ENCODE data around the gene MAGI2. TPM values are rescaled to one million over a fixed set of nuclear protein-coding genes. Genes with fewer than 3 reads are reported as not detected.

The MAGI2 gene
- total RNA-seq, 1 experiment from 2014 or later: 0.22 TPM

DNA sequence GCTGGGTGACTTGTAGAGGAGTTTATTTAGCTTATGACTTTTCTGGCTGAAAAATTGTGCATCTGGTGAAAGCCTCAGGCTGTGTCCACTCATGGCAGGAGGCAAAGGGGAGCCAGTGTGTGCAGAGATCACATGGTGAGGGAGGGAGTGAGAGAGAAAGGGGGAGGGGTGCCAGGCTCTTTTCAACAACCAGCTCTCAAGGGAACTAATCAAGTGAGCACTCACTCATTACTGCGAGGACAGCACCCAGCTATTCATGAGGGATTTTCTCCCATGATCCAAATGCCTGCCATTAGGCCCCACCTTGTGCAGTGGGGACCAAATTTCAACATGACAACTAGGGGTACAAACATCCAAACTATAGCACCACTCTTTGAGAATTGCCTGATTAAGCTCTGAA, 590.2 kb downstream of the MAGI2 start:
- no peaks in the 10 kb centered on the region for H3K79me2 ChIP-seq (ENCODE audit: insufficient read depth, low read length)
- CTCF ChIA-PET: no interaction called here
- POLR2A ChIA-PET: no interaction called here

More for the DNA sequence above, 590.2 kb downstream of the MAGI2 start:
- H3K9me2 ChIP-seq (ENCODE audit: insufficient read depth): no peaks in the 10 kb centered on the region
- BruUV-seq (replicated peaks): no TSS peak
- H3K27me3 ChIP-seq (ENCODE audit: insufficient read depth, low read length): no peaks in the 10 kb centered on the region
- H3K9ac ChIP-seq (ENCODE audit: low read length): no peak overlapping the region
- intact Hi-C loops (cut with micrococcal nuclease): no loop called here
- RAD21 ChIA-PET (ENCODE audit: low non-redundant PET in 1 of 2, low total read pairs in 2 of 2, uncharacterized antibody in 2 of 2, unreplicated experiment in 2 of 2): no interaction called here
- no peak overlapping the region for H3K4me3 ChIP-seq (replicated peaks in 1 of 2; ENCODE audit: low read depth in 1 of 2, low read length in 2 of 2)
- H3K27ac ChIP-seq (ENCODE audit: low read depth, low read length): no peak overlapping the region
- H3K4me1 ChIP-seq (ENCODE audit: control insufficient read depth in 1 of 2, insufficient read depth in 2 of 2, low read length in 2 of 2): no peaks in the 10 kb centered on the region
- H2AFZ ChIP-seq (ENCODE audit: low read depth, low read length, poor library complexity, severe bottlenecking): no peak overlapping the region
- H3K36me3 ChIP-seq (ENCODE audit: control insufficient read depth in 1 of 2, insufficient read depth in 2 of 2, low read length in 2 of 2): no peaks in the 10 kb centered on the region
- H3K9me3 ChIP-seq (ENCODE audit: control insufficient read depth in 1 of 2, insufficient read depth in 1 of 2, low read depth in 1 of 2, low read length in 2 of 2): no peaks in the 10 kb centered on the region
- no peak for TF ChIP-seq CEBPB (IDR thresholded peaks at IDR 0.05; ENCODE audit: low read depth)
- no peak for TF ChIP-seq CBX3 (IDR thresholded peaks at IDR 0.05; ENCODE audit: low read depth)
- TF ChIP-seq, protein P1, sequence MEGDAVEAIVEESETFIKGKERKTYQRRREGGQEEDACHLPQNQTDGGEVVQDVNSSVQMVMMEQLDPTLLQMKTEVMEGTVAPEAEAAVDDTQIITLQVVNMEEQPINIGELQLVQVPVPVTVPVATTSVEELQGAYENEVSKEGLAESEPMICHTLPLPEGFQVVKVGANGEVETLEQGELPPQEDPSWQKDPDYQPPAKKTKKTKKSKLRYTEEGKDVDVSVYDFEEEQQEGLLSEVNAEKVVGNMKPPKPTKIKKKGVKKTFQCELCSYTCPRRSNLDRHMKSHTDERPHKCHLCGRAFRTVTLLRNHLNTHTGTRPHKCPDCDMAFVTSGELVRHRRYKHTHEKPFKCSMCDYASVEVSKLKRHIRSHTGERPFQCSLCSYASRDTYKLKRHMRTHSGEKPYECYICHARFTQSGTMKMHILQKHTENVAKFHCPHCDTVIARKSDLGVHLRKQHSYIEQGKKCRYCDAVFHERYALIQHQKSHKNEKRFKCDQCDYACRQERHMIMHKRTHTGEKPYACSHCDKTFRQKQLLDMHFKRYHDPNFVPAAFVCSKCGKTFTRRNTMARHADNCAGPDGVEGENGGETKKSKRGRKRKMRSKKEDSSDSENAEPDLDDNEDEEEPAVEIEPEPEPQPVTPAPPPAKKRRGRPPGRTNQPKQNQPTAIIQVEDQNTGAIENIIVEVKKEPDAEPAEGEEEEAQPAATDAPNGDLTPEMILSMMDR (IDR thresholded peaks at IDR 0.05 in 2 of 3, conservative IDR thresholded peaks at IDR 0.05 in 1 of 3; ENCODE audit: borderline replicate concordance in 1 of 3, insufficient read depth in 1 of 3, low read depth in 2 of 3, low read length in 2 of 3): no peak
- TF ChIP-seq ZBTB33 (IDR thresholded peaks at IDR 0.05; ENCODE audit: extremely low read depth, insufficient replicate concordance, low read length): no peak
- no peak for TF ChIP-seq SP1 (IDR thresholded peaks at IDR 0.05; ENCODE audit: low read depth)
- no peak for TF ChIP-seq JUND (IDR thresholded peaks at IDR 0.05)
- TF ChIP-seq REST (IDR thresholded peaks at IDR 0.05; ENCODE audit: low read depth): no peak
- no peak for TF ChIP-seq RAD21 (IDR thresholded peaks at IDR 0.05; ENCODE audit: low read depth)
- TF ChIP-seq EZH2 (IDR thresholded peaks at IDR 0.05): no peak
- TF ChIP-seq ELF1 (IDR thresholded peaks at IDR 0.05; ENCODE audit: borderline replicate concordance, low read depth): no peak
- no peak for TF ChIP-seq POLR2A (IDR thresholded peaks at IDR 0.05; ENCODE audit: borderline replicate concordance, extremely low read depth, insufficient read depth, insufficient read length)
- no peak for TF ChIP-seq MAX (IDR thresholded peaks at IDR 0.05)
- no peak for TF ChIP-seq YY1 (IDR thresholded peaks at IDR 0.05; ENCODE audit: extremely low read depth, insufficient replicate concordance, low read depth, low read length)
- TF ChIP-seq ZFX (IDR thresholded peaks at IDR 0.05): no peak
- no peak for TF ChIP-seq ZNF274 (IDR thresholded peaks at IDR 0.05; ENCODE audit: low read depth, low read length)
- TF ChIP-seq SRF (IDR thresholded peaks at IDR 0.05; ENCODE audit: low read depth): no peak
- no peak for TF ChIP-seq SIN3A (IDR thresholded peaks at IDR 0.05; ENCODE audit: low read depth)
- TF ChIP-seq EGR1 (IDR thresholded peaks at IDR 0.05; ENCODE audit: low read depth): no peak
- TF ChIP-seq TCF7L2 (IDR thresholded peaks at IDR 0.05; ENCODE audit: borderline replicate concordance, extremely low read depth, insufficient read depth, insufficient read length): no peak
- ATAC-seq: no peak
- H4K20me1 ChIP-seq (ENCODE audit: insufficient read depth): no peaks in the 10 kb centered on the region
- no peak for DNase-seq (ENCODE audit: low read depth, low spot score)
- no peak overlapping the region for H3K4me2 ChIP-seq (ENCODE audit: low read length)
